CD4-positive, alpha-beta T cell (primary cell): ENCODE results near the gene RAVER1. TPM values are rescaled to one million over a fixed set of nuclear protein-coding genes. Genes with fewer than 3 reads are reported as not detected.
A peak's percentile ranks its signal among the peaks of the same experiment; 100 is the strongest.

Experiments
- ATAC-seq: fragments of 200-7000 bp; cut with Tn5 transposase; one replicate; pipeline ENCODE4 v1.10.0; 2022; ENCODE audit warnings: mild to moderate bottlenecking; ENCODE audit not compliant: poor library complexity
- CTCF ChIA-PET: fragments of 350-600 bp; sonication (Branson Sonifier 250); formaldehyde crosslinking; loops from one replicate; lab custom pipeline; 2021; ENCODE audit warnings: antibody characterized with exemption, inconsistent platforms; lab: Charles Lee
- POLR2A ChIA-PET: fragments of 350-600 bp; sonication (Branson Sonifier 250); formaldehyde crosslinking; loops from one replicate; lab custom pipeline; 2021; ENCODE audit warnings: antibody characterized with exemption, inconsistent platforms; lab: Charles Lee
- DNase-seq, 14 experiments: peaks; one replicate each; pipeline ENCODE4 v3.0.0-alpha.2; 2013 to 2020; ENCODE audit warnings: mixed read lengths in 2 of 14
- H3K27ac ChIP-seq, 2 donors: one replicate each; pipeline versions ENCODE4 v1.5.1 to v1.7.0; 2013; ENCODE audit warnings: low read length in 2 of 2, low read depth in 1 of 2, mild to moderate bottlenecking in 1 of 2
- H3K27me3 ChIP-seq, 2 experiments: 1 replicate in 1 of 2; 2 replicates in 1 of 2; pipeline versions ENCODE4 v1.6.1 to v1.7.0; 2013; ENCODE audit warnings: low read length in 2 of 2, control low read depth in 1 of 2, mild to moderate bottlenecking in 1 of 2, moderate library complexity in 1 of 2; ENCODE audit not compliant: insufficient read depth in 2 of 2, control insufficient read depth in 1 of 2
- H3K36me3 ChIP-seq: one replicate; pipeline ENCODE4 v1.6.1; 2013; ENCODE audit warnings: low read length, control low read depth; ENCODE audit not compliant: insufficient read depth
- H3K4me1 ChIP-seq: one replicate; pipeline ENCODE4 v1.6.1; 2013; ENCODE audit warnings: low read length, control low read depth; ENCODE audit not compliant: insufficient read depth
- H3K4me3 ChIP-seq: one replicate; pipeline ENCODE4 v1.5.1; 2013; ENCODE audit warnings: mild to moderate bottlenecking, low read length, moderate library complexity
- H3K9me3 ChIP-seq, 2 experiments: 1 replicate in 1 of 2; 2 replicates in 1 of 2; pipeline versions ENCODE4 v1.6.1 to v1.7.0; 2013; ENCODE audit warnings: low read length in 2 of 2, mild to moderate bottlenecking in 2 of 2, control low read depth in 1 of 2, moderate library complexity in 1 of 2; ENCODE audit not compliant: control insufficient read depth in 1 of 2, insufficient read depth in 1 of 2
- H3K27ac Mint-ChIP-seq: one replicate; pipeline ENCODE4 v1.8.0; 2020; ENCODE audit warnings: mixed read lengths
- H3K27me3 Mint-ChIP-seq: one replicate; pipeline ENCODE4 v1.8.0; 2021; ENCODE audit warnings: mixed read lengths
- H3K36me3 Mint-ChIP-seq: one replicate; pipeline ENCODE4 v1.8.0; 2021; ENCODE audit warnings: low read depth, mixed read lengths
- H3K4me1 Mint-ChIP-seq: one replicate; pipeline ENCODE4 v1.8.0; 2021; ENCODE audit warnings: low read depth, mixed read lengths
- H3K4me3 Mint-ChIP-seq: one replicate; pipeline ENCODE4 v1.8.0; 2020; ENCODE audit warnings: mild to moderate bottlenecking, mixed read lengths
- H3K9me3 Mint-ChIP-seq: one replicate; pipeline ENCODE4 v1.8.0; 2020; ENCODE audit warnings: mixed read lengths
- intact Hi-C, 2 experiments: fragments of 100-400 bp; cut with DNase I in 1 of 2; cut with micrococcal nuclease in 1 of 2; formaldehyde crosslinking; loops; one replicate each; pipeline versions ENCODE4 v1.15.1 to v1.9.0; 2023 to 2025; cut with DNase I, micrococcal nuclease
- total RNA-seq, 174 experiments: library from RNA in 2 of 174; stranded (reverse) in 2 of 174; gene quantifications; one replicate each; pipeline ENCODE4 v1.2.3 and lab custom pipeline; 2021 to 2026
- TF ChIP-seq, protein P1 (sequence below): fragments of 200-600 bp; IDR thresholded peaks from one replicate; pipeline ENCODE4 v1.8.0; 2022; ENCODE audit warnings: antibody characterized with exemption, mild to moderate bottlenecking

The RAVER1 gene
- total RNA-seq, 2 experiments from 2014 or later: 20.5 to 21.3 TPM

DNA sequence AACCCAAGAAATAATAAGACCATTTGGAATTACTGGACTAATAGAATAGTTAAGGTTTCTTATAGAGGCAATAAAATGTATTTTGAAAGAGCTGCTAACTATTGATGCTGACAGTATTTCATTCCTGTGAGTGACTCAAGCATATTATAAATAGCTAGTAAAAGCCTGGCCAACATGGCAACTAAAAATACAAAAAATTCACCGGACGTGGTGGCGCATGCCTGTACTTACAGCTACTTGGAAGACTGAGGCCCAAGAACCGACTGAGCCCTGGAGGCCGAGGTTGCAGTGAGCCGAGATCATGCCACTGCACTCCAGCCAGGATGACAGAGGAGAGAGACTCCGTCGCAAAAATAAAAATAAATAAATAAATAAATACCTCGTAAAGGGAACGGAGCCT is 11.5 kb upstream of the RAVER1 start:
- TF ChIP-seq, protein P1, sequence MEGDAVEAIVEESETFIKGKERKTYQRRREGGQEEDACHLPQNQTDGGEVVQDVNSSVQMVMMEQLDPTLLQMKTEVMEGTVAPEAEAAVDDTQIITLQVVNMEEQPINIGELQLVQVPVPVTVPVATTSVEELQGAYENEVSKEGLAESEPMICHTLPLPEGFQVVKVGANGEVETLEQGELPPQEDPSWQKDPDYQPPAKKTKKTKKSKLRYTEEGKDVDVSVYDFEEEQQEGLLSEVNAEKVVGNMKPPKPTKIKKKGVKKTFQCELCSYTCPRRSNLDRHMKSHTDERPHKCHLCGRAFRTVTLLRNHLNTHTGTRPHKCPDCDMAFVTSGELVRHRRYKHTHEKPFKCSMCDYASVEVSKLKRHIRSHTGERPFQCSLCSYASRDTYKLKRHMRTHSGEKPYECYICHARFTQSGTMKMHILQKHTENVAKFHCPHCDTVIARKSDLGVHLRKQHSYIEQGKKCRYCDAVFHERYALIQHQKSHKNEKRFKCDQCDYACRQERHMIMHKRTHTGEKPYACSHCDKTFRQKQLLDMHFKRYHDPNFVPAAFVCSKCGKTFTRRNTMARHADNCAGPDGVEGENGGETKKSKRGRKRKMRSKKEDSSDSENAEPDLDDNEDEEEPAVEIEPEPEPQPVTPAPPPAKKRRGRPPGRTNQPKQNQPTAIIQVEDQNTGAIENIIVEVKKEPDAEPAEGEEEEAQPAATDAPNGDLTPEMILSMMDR: no peak
- Histone ChIP-seq H3K4me1 (peaks cover 12% of the 10 kb centered on the region), H3K36me3 (peaks cover under 1% of the 10 kb centered on the region), H3K27ac (no peak overlapping the region), H3K27me3 (no peaks in the 10 kb centered on the region), H3K9me3 (no peaks in the 10 kb centered on the region), H3K4me3 (no peak overlapping the region)
- no peaks in the 10 kb centered on the region for H3K36me3 Mint-ChIP-seq
- no peak for ATAC-seq
- POLR2A ChIA-PET: interaction anchor here (0.5 kb wide), 1 partner anchor 36 kb away, joined by 3 read pairs; the partner anchor contains the start of gene TYK2
- H3K4me1 Mint-ChIP-seq: peaks cover 4% of the 10 kb centered on the region
- H3K27ac Mint-ChIP-seq: no peak overlapping the region
- intact Hi-C loops: no loop called here
- H3K4me3 Mint-ChIP-seq: no peak overlapping the region
- CTCF ChIA-PET: interaction anchor here (0.9 kb wide), 1 partner anchor 86 kb away, joined by 3 read pairs; no protein-coding TSS in a partner anchor
- no peak for DNase-seq
- H3K9me3 Mint-ChIP-seq: no peaks in the 10 kb centered on the region
- no peaks in the 10 kb centered on the region for H3K27me3 Mint-ChIP-seq

DNA sequence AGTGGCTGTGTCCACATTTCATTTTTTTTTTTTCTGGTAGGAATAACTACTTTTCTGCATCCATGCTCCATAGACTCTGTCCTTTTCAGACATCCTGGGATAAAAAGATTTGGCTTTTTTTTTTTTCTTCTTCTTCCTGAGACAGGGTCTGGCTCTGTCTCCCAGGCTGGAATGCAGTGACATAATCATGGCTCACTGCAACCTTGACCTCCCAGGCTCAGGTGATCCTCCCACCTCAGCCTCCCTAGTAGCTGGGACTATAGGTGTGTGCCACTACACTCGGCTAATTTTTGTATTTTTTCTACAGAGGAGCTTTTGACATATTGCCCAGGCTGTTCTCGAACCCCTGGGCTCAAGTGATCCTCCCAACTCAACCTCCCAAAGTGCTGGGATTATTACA is 10.2 kb upstream of the RAVER1 start:
- H3K36me3 ChIP-seq: no peaks in the 10 kb centered on the region
- Mint-ChIP-seq H3K4me1 (peaks cover 17% of the 10 kb centered on the region), H3K27me3 (no peaks in the 10 kb centered on the region), H3K4me3 (no peak overlapping the region), H3K27ac (no peak overlapping the region), H3K9me3 (no peaks in the 10 kb centered on the region), H3K36me3 (peaks cover 8% of the 10 kb centered on the region)
- TF ChIP-seq, protein P1: no peak
- no peaks in the 10 kb centered on the region for H3K27me3 ChIP-seq
- ATAC-seq: no peak
- peaks cover 24% of the 10 kb centered on the region for H3K4me1 ChIP-seq
- DNase-seq: no peak
- no peak overlapping the region for H3K27ac ChIP-seq
- ChIA-PET POLR2A (interaction anchor here (0.9 kb wide), 1 partner anchor 10 kb away, joined by 5 read pairs; the partner anchor contains the start of gene RAVER1), CTCF (interaction anchor here (0.7 kb wide), 1 partner anchor 63 kb away, joined by 4 read pairs; no protein-coding TSS in a partner anchor)
- H3K4me3 ChIP-seq: no peak overlapping the region
- intact Hi-C loops: no loop called here
- H3K9me3 ChIP-seq: no peaks in the 10 kb centered on the region

- Histone ChIP-seq H3K27ac (peak overlapping the region; percentile 16 to 80), H3K4me3 (peak overlapping the region; percentile 94), H3K36me3 (peaks cover 14% of the 10 kb centered on the region), H3K4me1 (peaks cover 49% of the 10 kb centered on the region), H3K27me3 (no peaks in the 10 kb centered on the region), H3K9me3 (no peaks in the 10 kb centered on the region)
- peak in 1 of 14 experiments; percentile 35 for DNase-seq
- peaks cover 8% of the 10 kb centered on the region for H3K36me3 Mint-ChIP-seq
- peaks cover 22% of the 10 kb centered on the region for H3K4me1 Mint-ChIP-seq
- TF ChIP-seq, protein P1: no peak
- H3K27me3 Mint-ChIP-seq: no peaks in the 10 kb centered on the region
- POLR2A ChIA-PET: no interaction called here
- peak overlapping the region; percentile 95 for H3K4me3 Mint-ChIP-seq
- no peaks in the 10 kb centered on the region for H3K9me3 Mint-ChIP-seq
- intact Hi-C loops: no loop called here
- no peak for ATAC-seq
- peak overlapping the region; percentile 90 for H3K27ac Mint-ChIP-seq
- CTCF ChIA-PET: no interaction called here
These were observed 6.6 kb upstream of the RAVER1 start for GRCh38 chr19:10339977-10340376.
